T-helper 1 cell treated with Interleukin-12 subunit alpha and Interleukin-12 subunit beta and Interleukin-4 antibody, amounts not matched to agents 30 μg/mL and 1 μg/mL, for 36 hours (primary cell): ENCODE measurements around the gene TTLL8.

Experiments used
- H3K27ac Mint-ChIP-seq: one replicate; pipeline ENCODE4 v1.8.0; 2021; ENCODE audit warnings: mild to moderate bottlenecking, mixed read lengths
- H3K27me3 Mint-ChIP-seq: one replicate; pipeline ENCODE4 v1.8.0; 2021; ENCODE audit warnings: low read depth, mixed read lengths
- H3K36me3 Mint-ChIP-seq: one replicate; pipeline ENCODE4 v1.8.0; 2021; ENCODE audit warnings: low read depth, mixed read lengths
- H3K4me1 Mint-ChIP-seq: one replicate; pipeline ENCODE4 v1.8.0; 2021; ENCODE audit warnings: low read depth, mixed read lengths
- H3K4me3 Mint-ChIP-seq: one replicate; pipeline ENCODE4 v1.8.0; 2021; ENCODE audit warnings: mild to moderate bottlenecking, moderate library complexity, mixed read lengths
- H3K9me3 Mint-ChIP-seq: one replicate; pipeline ENCODE4 v1.8.0; 2021; ENCODE audit warnings: mixed read lengths

Gene TTLL8

DNA sequence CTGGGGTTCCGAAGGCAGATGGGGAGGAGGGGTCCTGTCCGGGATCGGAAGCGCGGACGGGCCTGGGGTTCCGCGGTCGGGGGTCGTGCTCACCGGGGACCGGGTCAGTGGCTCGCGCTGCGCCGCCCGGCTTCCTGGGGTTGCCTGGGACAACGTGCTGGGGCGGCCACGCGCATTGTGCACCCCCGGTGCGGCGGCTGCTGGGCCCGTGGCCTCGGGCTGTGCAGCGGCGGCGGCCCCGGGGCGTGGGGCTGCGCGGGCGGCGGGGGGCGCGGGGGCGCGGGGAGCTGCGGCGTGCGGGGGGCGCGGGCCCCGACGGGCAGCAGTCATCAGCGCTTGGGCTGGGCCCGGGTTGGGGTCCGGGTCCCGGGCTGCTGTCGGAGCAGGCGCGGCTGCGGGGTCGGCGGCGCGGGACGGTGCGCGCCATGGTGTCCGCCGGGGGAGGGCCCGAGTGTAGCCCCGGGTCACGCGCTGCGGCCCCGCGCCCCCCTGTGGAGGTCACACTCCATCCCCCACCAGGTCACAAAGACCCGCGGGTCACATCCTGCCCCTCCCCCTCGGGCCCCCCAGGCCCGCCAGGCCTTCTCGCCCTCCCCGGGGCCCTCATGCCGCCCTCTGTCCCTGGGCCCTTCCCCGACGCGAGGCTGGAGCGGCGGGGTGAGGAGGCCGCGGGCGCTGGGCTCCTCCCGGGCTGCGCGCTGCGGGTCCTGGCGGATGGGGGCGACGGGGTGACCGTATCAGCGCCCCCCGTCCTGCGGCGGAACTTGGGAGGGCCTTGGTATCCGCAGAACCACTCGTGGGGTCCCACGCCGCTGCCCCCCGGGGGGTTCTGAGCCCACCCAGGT is at the start of gene TTLL8:
Gene TTLL8, minus strand, starts transcription at position 238 of the 845 bp plus-strand sequence.
- Mint-ChIP-seq H3K36me3 (no peaks in the 10 kb centered on the region), H3K4me3 (no peak within 1 kb of the TSS), H3K9me3 (peaks cover 8% of the 10 kb centered on the region), H3K27ac (no peak within 1 kb of the TSS), H3K4me1 (no peaks in the 10 kb centered on the region), H3K27me3 (peaks cover 36% of the 10 kb centered on the region)

DNA sequence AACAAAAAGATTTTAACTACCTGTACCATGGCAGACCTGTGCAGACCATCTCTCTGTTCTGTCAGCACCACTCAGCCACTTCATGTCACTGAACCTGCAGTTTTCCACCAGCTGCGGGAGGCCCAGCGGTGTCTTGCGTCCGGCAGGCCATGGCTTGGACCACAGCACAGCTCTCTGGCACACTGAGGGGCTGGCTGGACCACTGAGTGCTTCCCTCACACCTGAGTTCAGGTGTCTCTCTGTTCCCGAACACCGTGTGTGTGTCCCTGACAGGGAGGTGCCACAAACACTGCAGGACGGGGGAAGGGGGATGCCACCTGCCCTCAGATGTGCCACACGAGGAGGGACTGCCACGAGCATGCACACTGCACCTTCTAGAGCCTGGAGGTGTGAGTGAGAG is 49.4 kb upstream of the TTLL8 start:
- Mint-ChIP-seq H3K27ac (no peak overlapping the region), H3K9me3 (no peaks in the 10 kb centered on the region), H3K4me1 (peaks cover 20% of the 10 kb centered on the region), H3K4me3 (no peak overlapping the region), H3K36me3 (no peaks in the 10 kb centered on the region), H3K27me3 (peaks cover under 1% of the 10 kb centered on the region)

DNA sequence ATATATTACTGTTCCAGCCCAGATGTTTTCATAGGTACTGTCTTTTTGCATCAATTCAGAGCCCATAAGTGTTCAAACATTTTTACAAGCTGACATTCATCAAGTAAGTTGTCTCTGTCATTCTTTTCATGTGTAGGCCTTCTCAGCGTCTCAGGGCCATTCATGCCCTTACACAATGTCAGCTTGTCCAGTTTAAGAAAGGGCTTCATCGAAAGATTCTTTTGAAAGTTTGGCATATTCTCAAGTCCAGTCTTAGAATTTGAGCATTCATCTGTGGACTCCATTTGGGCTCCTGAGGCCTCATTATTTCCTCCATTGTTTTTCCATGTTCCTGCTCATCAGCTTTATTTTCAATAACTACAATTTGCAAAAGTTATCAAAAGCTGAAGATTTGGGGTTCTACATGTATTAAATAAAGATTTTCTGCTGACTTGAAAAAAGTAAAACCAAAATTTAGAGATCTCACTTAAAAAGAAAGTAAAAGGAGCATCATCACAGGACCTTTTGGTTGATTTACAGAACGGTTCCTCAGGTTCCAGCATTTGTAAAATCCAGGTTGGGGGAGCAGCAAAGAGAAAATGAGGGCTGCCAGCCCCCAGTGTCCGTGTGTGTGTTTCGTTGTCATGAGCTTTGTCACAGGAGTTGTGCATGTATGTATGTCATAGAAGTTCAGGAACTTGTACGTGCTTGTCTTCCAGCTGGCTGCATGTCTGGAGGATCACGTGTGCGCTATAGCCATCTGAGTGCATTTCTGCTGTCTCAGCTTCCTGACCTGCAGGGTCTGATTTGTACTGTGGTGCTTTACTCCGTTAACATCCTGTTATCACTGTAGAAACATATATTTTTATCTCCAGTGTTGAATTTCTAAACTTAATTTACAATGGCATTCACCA is 47.4 kb upstream of the TTLL8 start:
- peaks cover 7% of the 10 kb centered on the region for H3K4me1 Mint-ChIP-seq
- H3K27ac Mint-ChIP-seq, result peak overlapping the region; percentile 89
- no peaks in the 10 kb centered on the region for H3K27me3 Mint-ChIP-seq
- no peaks in the 10 kb centered on the region for H3K9me3 Mint-ChIP-seq
- H3K36me3 Mint-ChIP-seq, result no peaks in the 10 kb centered on the region
- H3K4me3 Mint-ChIP-seq, result peak overlapping the region; percentile 70

DNA sequence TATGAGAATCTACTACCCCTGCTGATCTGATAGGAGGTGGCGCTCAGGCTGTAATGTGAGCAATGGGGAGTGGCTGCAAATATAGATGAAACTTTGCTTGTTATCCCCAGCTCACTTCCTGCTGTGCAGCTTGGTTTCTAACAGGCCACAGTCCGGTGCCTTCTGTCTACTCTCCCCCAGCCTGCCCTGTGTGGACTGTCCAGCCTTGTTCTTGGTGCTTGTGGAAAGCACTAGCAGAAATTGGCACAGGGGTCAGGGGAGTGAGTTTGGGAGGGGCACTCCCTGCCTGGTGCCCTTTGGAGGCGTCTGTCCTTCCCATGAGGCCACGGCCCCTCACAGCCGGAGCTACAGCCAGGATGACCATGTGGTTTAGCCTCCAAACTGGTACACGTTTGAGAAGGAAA is 46.0 kb upstream of the TTLL8 start:
- peaks cover 7% of the 10 kb centered on the region for H3K4me1 Mint-ChIP-seq
- no peak overlapping the region for H3K4me3 Mint-ChIP-seq
- no peaks in the 10 kb centered on the region for H3K36me3 Mint-ChIP-seq
- no peaks in the 10 kb centered on the region for H3K9me3 Mint-ChIP-seq
- no peak overlapping the region for H3K27ac Mint-ChIP-seq
- H3K27me3 Mint-ChIP-seq, result peaks cover 2% of the 10 kb centered on the region

DNA sequence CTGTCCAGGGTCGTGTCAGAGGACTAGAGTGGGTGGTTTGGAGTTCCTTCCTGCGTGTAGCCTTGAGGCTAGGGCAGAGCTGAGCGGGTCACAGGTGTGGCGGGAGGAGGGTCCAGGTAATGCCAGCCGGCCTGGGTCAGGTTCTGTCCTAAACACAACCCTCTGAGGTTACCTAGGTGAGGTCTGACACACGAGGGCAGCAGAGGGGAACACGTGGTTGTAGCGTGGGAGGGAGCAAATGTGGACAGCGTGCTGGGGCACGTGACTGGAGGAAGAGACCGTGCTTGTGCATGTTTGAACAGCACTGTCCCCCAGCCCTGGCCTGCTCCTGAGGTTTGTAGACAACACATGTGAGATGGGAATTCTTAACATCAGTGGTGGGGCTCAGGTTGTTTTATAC is 44.8 kb upstream of the TTLL8 start:
- no peaks in the 10 kb centered on the region for H3K36me3 Mint-ChIP-seq
- peaks cover 9% of the 10 kb centered on the region for H3K27me3 Mint-ChIP-seq
- no peak overlapping the region for H3K27ac Mint-ChIP-seq
- no peak overlapping the region for H3K4me3 Mint-ChIP-seq
- H3K9me3 Mint-ChIP-seq, result no peaks in the 10 kb centered on the region
- H3K4me1 Mint-ChIP-seq, result peaks cover 7% of the 10 kb centered on the region

DNA sequence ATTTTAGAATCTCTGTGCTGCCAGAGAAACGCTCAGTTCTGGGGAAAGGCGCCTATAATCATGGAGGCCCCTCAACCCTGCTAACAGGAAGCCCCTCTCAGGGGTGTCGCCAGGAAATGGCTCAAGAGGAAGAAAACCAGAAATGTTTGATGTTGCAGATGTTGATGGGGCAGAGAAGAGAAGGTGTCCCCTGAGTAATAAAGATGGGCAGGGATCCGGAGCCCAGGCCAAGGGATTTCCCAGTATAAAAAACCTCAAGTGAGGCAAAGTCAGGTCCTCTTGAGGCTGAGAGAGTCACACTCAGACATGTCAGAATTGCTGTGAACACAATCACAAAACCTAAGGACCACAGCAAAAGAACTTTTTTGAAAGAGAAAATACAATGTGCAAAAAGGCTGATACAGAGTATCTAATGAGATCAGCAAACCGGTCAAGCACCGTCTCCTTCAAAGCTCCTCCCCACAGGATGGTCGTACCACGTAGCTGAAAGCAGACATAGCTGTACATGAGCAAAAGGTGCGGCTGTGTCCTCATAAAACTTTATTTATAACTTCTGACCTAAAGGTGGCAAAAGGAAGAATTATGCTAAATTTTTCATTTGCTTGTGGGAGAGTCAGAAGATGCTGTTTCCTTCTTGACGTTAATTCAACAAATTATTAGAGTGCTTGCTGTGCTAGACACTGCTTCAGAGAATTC is 43.9 kb upstream of the TTLL8 start:
- H3K27ac Mint-ChIP-seq, result no peak overlapping the region
- H3K36me3 Mint-ChIP-seq, result no peaks in the 10 kb centered on the region
- peaks cover 15% of the 10 kb centered on the region for H3K27me3 Mint-ChIP-seq
- H3K4me1 Mint-ChIP-seq, result peaks cover 7% of the 10 kb centered on the region
- H3K4me3 Mint-ChIP-seq, result no peak overlapping the region
- no peaks in the 10 kb centered on the region for H3K9me3 Mint-ChIP-seq

DNA sequence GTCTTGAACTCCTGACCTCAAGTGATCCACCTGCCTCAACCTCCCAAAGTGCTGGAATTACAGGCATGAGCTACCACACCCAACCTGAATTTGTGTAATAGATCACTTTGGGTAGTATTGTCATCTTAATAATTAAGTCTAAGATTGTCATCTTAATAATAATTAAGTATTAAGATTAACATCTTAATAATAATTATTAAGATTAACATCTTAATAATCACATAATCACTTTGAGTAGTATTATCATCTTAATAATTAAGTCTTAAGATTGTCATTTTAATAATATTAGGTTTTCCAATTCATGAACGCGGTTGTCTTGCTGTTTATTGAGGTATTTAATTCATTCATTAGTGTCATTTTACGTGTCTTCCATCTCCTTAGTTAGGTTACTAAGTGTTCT is 40.0 kb upstream of the TTLL8 start:
- H3K4me1 Mint-ChIP-seq, result no peaks in the 10 kb centered on the region
- no peaks in the 10 kb centered on the region for H3K36me3 Mint-ChIP-seq
- H3K27ac Mint-ChIP-seq, result no peak overlapping the region
- H3K27me3 Mint-ChIP-seq, result peaks cover 39% of the 10 kb centered on the region
- no peaks in the 10 kb centered on the region for H3K9me3 Mint-ChIP-seq
- no peak overlapping the region for H3K4me3 Mint-ChIP-seq

DNA sequence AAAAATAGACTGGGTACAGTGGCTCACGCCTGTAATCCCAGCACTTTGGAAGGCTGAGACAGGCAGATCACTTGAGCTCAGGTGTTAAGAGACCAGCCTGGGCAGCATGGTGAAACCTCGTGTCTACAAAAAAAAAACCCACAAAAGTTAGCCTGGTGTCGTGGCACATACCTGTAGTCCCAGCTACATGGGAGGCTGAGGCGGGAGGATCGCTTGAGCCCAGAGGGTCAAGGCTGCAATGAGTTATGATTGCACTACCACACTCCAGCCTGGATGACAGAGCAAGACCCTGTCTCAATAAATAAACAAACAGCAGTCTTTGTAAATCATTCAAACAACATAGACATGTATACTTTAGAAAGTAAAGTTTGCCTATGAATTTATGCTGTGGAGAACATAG is 34.2 kb upstream of the TTLL8 start:
- Mint-ChIP-seq H3K27me3 (peaks cover 30% of the 10 kb centered on the region), H3K27ac (no peak overlapping the region)

DNA sequence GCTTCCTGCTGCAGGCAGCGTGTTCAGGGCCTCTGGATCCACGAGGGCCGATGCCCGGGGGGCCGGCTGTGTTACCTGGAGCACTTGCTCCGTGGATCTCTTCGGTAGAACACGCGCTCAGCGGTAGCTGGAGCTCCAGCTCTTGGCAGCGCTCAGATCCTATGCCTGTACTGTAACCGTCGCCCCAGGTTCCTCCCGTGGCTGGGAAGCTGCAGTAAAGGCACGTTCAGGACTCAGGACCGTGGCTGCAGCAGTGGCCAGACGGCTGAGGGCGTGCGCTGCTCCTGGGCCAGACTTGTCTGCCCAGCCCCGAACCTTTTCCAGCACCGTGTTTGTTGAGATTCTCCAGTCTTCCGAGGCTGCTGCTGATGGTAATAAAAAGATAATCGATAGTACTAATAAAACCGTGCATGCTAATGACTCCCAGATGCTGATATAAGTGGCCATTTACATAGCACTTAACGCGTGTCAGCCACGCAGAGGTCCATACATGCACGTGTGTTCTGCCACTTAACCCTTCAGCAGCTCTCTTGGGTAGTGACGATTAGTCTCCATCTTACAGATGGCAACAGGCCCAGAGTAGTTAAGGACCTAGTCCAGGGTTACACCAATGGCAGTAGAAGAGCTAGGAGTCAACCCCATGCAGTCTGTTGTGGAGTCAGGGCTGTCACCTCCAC is 33.1 kb upstream of the TTLL8 start:
- Mint-ChIP-seq H3K4me3 (no peak overlapping the region), H3K4me1 (no peaks in the 10 kb centered on the region), H3K36me3 (peaks cover 12% of the 10 kb centered on the region), H3K27ac (no peak overlapping the region), H3K9me3 (peaks cover 5% of the 10 kb centered on the region), H3K27me3 (peaks cover 27% of the 10 kb centered on the region)

More for the DNA sequence above, 34.2 kb upstream of the TTLL8 start:
- H3K9me3 Mint-ChIP-seq, result peaks cover 5% of the 10 kb centered on the region
- H3K36me3 Mint-ChIP-seq, result peaks cover 3% of the 10 kb centered on the region
- H3K4me1 Mint-ChIP-seq, result no peaks in the 10 kb centered on the region
- H3K4me3 Mint-ChIP-seq, result no peak overlapping the region

DNA sequence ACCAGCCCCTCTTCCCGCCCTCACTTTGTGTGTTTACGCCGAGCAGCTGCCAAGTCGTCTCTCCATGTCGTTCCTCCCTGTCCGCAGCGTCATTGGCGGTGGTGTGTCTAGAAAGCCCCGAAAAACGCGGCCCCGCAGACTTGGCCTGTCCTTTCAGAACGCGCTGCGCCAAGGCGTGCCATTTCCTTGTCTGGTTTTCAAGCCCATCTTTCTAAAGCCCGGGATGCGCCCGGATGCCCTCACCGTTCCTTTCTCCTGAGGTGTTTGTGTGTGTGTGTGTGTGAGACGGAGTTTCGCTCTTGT is 32.3 kb upstream of the TTLL8 start:
- Mint-ChIP-seq H3K9me3 (peaks cover 5% of the 10 kb centered on the region), H3K27ac (no peak overlapping the region), H3K4me3 (no peak overlapping the region), H3K27me3 (peaks cover 22% of the 10 kb centered on the region), H3K4me1 (peaks cover 2% of the 10 kb centered on the region), H3K36me3 (peaks cover 12% of the 10 kb centered on the region)

DNA sequence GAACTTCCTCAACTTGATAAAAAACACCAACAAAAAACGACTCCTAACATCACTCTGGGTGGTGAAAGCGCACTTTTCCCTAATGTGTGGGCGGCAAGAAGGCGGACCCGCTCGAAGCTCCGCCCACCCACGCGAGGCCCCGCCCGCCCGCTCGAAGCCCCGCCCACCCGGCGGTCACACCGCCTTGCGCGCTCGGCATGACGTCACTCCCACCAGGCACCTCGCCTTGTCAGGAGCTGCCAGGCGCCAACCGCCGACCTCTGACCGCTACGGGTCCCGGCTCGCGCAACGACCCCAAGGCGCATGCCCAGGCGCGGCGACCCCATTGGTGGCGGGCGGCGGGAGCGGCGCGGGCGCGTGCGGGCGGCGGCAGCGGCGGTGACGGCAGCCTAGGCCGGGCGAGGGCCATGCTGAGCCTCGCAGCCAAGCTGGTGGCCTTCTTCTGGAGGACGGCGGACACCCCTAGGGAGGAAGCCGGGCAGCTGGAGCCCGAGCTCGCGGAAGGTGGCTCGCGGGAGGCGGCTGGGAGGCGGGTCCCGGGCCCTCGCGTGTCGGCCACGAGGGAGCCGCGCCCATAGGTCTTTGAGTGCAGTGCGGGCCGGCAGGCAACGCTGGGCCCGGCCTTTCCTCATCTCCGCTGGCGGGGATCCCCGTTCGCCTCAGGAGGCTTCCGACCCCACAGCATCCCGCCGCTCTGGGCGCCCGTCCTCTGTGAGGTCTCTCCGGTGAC is 31.7 kb upstream of the TTLL8 start, which contains the start of gene MOV10L1:
Gene MOV10L1, plus strand, starts transcription at position 325 of the 730 bp plus-strand sequence. Its CDS starts 83 bp downstream, at position 408.
- H3K4me3 Mint-ChIP-seq, result no peak within 1 kb of the TSS
- H3K27me3 Mint-ChIP-seq, result peaks cover 24% of the 10 kb centered on the region
- no peak within 1 kb of the TSS for H3K27ac Mint-ChIP-seq
- peaks cover 6% of the 10 kb centered on the region for H3K4me1 Mint-ChIP-seq
- peaks cover 12% of the 10 kb centered on the region for H3K36me3 Mint-ChIP-seq
- H3K9me3 Mint-ChIP-seq, result peaks cover 5% of the 10 kb centered on the region

DNA sequence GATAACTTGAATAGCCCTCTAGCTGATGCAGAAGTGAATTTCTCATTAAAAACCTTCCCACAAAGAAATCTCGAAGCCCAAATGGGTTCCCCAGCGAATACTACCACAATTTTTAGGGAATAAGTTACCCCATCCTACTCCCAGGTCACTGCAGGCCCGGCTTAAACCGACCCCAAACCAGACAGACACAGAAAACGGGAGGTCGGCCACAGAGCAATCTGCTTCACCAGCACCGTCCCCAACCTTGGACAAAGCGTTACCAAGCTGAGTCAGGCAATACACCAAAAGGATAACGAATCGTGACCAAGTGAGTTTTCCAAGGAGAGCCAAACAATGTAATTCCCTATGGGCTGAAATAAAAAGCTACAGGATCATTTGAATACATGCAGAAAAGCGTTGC is 31.1 kb upstream of the TTLL8 start:
- Mint-ChIP-seq H3K9me3 (peaks cover 5% of the 10 kb centered on the region), H3K4me1 (peaks cover 6% of the 10 kb centered on the region), H3K27ac (no peak overlapping the region), H3K36me3 (peaks cover 12% of the 10 kb centered on the region), H3K27me3 (peaks cover 24% of the 10 kb centered on the region), H3K4me3 (no peak overlapping the region)

DNA sequence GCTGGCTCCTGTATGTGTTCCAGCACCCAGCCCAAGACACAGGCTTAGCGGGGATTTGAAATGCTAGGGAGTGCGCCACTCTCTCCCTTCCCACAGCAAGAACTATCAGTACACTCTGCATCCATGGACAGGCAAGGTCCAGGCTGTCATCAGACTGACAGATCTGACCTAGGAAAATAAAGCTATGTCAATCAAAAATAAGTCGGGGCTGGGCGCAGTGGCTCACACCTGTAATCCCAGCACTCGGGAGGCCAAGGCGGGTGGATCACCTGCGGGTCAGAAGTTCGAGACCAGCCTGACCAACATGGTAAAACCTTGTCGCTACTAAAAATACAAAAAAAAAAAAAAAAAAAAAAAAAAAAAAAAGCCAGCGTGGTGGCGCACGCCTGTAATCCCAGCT is 30.0 kb upstream of the TTLL8 start:
- peaks cover 17% of the 10 kb centered on the region for H3K27me3 Mint-ChIP-seq
- peaks cover 5% of the 10 kb centered on the region for H3K9me3 Mint-ChIP-seq
- H3K4me3 Mint-ChIP-seq, result no peak overlapping the region
- H3K36me3 Mint-ChIP-seq, result peaks cover 12% of the 10 kb centered on the region
- no peak overlapping the region for H3K27ac Mint-ChIP-seq
- peaks cover 6% of the 10 kb centered on the region for H3K4me1 Mint-ChIP-seq
